Colon (tissue), 2 donors: Measurements from ENCODE around the gene TRRAP.
"Not testable (repeated sequence)": the region's sequence is repeated elsewhere in the genome, so short reads cannot be mapped to it uniquely, and the experiment has no call there.

Experiments
- FAIRE-seq: peaks from 2 replicates; lab custom pipeline; 2012; peaks lifted over from hg19 to GRCh38; lab: Jason Lieb, UNC
- donor health status: control.
- donor health status: control.

The TRRAP gene

DNA sequence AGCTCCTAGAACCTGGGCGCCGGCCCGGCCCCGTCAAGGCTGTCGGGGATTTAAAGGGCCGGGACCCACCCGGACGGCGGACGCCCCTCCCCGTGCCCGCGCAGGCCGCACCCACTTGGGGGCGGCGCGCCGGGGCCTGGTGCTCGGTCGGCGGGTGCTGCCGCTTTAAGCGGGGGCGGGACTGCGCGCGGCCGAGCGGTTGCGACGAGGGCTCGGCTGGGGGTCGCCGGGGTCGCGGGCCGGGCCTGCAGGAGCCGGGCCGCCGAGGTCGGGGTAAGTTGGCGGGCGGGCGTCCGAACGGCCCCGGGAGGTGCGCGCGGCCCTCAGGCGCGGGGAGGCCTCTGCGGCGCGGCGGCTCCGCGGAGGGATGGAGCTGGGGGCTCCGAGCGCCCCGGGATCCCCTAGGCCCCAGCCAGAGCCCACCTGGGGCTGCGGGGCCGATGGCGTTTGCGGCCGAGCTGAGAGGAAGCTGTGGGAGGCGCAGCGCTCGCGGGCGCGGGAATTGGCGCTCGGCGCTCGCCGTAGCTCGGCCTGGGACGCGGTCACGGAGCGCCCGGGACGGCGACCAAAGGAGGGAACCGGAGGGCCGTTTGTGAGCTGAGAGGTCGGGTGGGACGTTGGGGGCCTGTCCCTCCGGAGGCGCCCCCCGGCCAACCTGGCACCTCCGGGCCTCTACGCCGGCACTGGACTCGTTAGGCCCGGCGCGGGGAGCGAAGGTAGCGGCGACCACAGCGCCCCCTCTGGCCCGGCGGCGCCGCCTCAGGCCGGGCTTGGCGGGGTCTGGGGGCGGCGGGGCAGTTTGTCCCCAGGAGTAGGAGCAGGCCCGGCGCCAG, at the start of gene TRRAP:
Gene TRRAP (plus strand): TSS at position 168 of the 833 bp plus-strand sequence. CDS start 2,619 bp downstream, outside the sequence.
- FAIRE-seq, result no peak

DNA sequence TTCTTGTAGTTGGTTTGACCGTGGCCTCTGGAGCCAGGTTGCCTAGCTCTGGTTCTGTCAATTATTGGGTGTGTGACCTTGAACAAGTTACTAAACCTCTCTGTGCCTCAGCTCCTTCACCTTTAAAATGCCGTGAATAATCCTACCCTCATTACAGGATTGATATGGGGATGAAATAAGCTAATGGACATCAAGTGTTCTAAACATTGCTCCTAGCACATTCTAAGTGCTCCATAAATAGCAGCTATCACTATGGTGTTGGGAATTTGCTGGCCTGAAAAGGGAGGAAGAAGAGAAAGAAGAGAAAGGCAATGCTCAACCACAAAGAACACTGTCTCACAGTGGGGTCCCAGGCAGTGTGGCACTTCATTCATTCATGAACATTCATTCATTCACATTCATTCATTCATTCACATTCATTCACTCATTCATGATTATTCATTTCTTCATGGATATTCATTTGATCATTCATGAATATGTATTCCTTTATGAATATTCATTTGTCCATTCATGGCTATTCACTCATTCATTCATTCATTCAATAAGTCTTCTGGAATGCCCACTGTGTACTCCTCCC, 47.3 kb upstream of the TRRAP start:
- FAIRE-seq, result no peak

DNA sequence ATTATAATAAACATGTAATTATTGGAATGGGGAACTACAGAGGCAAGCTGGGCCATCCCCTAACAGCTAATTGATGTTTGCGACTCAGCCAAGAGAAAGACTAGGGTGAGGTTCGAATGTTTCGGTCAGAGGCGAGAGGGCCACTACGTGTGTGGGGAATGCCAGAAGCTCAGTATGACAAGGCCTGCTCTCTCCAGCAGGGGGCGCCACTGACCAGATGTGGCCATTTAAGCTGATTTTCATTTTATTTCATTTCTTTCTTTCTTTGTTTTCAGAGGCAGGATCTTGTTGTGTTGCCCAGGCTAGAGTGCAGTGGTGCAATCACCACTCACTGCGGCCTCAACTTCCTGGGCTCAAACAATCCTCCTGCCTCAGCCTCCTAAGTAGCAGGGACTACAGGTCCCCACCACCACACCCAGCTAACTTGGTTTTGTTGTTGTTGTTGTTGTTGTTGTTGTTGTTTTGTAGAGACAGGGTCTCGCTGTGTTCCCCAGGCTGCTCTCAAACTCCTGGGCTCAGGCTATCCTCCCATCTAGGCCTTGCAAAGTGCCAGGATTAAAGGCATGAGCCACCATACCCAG, 46.6 kb upstream of the TRRAP start:
- no peak for FAIRE-seq

DNA sequence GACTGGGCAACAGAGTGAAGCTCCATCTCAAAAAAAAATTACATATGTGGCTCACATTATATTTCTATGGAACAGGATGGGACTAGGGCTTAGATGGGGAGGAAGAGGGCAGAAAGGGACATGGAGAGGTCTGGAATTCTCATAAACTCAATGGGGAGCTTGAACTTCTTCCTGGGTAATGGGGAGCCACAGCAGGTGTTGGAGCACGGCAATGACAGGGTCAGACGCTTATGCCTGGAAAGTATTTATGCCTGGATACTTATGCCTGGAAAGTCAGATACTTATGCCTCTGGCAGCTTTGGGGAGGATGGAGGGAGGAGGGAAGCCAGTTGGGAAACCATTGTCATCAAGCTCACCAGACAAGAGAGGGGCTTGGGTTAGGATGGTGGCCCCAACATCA, 45.3 kb upstream of the TRRAP start:
- FAIRE-seq, result no peak

DNA sequence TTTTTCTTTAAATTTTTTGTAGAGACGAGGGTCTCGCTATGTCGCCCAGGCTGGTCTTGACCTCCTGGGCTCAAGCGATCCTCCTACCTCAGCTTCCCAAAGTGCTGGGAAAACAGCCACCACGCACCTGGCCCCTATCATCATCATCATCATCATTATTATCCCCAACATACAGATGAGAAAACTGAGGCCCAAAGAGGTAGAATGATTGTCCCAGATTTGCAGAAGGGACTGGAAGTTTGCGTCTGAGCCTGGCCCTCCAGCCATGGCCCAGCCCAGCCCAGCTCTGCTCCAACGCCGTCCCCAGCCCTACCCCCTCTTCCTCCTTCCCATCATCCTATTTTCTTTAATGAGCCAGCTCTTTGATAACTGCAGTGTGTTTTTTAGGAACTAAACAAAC, 43.4 kb upstream of the TRRAP start:
- no peak for FAIRE-seq

DNA sequence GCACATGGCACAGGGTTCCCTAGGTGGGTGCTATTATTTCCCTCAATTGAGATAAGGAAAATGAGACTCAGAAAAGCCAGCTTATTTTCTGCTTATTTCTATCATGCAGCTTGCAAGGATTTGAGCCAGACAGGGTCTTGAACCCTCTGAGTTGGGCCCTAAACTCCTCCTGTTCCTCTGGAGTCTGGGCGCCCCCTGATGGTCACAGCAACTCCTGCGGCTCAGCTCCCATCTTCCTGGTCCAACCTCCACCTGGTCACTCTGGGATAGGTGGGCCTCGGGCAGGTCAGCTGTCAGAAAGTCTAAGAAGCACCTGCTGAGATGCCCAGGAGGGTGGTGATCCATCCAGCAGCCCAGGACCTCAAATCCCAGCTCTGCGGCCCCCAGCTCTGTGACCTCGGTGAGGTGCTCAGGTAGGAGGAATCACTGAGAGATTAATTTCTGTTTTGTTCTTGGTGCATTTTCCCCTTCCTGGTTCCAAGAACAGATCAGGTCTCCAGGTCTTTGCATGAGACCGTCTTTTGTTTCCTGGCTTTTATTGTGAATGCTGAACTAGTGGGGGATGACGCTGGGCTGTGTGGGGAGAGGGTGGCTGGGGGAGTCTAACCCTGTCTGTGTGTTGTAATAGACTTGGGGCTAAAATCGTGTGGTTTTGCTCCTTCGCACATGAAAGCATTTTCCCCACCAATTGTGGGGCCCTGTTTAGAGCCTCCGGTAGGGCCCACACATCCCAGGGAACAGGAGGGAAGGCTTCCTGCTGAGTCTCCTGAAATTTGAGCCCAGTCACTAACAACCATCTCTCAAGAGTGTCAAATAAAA, 41.3 kb upstream of the TRRAP start:
- FAIRE-seq, result no peak

DNA sequence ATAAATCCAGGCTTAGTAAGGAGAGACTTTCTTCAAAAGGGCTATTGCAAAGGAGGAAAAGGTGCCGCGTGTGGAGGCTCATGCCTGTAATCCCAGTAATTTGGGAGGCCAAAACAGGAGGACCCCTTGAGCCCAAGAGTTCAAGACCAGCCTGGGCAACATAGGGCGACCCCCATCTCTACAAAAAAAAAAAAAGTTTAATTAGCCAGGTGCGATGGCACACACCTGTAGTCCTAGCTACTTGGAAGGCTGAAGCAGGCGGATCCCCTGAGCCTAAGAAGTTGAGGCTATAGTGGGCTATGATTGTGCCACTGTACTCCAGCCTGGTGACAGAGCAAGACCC, 40.7 kb upstream of the TRRAP start:
- no peak for FAIRE-seq

DNA sequence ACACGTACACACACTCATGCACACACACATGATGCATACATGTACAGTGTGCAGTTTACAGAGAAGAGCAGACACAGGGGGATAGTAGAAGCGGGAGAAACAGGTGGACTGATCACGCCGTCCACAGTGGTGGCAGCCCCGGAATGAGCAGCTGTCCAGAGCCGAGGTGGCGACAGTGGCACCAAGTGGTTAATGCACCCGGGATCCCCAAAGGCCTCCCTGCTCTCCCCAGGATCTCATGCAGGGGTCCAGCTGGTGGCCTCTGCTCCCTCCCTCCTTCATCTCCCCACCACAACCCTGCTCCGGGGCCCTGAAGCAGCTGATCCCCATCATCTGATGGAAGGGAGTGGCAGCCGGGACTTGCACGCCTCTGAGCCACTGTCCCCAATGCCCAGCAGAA, 38.2 kb upstream of the TRRAP start:
- FAIRE-seq, result no peak

DNA sequence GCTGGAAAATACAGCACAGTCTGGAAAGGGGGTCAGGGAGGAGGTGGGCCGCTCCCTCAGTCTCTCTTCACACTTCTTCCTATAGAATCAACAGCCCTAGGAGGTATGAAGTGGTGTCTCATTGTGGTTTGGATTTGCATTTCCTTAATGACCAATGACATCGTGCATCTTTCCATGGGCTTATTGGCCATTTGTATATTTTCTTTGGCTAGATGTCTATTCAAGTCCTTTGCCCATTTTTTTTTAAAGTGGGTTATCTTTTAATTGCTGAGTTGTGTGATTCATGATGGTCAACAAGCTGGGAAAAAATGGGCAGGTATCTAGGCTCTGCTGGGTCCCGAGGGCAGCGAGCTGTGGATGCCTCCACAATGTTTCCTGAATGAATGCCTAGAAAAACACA, 37.6 kb upstream of the TRRAP start:
- no peak for FAIRE-seq

DNA sequence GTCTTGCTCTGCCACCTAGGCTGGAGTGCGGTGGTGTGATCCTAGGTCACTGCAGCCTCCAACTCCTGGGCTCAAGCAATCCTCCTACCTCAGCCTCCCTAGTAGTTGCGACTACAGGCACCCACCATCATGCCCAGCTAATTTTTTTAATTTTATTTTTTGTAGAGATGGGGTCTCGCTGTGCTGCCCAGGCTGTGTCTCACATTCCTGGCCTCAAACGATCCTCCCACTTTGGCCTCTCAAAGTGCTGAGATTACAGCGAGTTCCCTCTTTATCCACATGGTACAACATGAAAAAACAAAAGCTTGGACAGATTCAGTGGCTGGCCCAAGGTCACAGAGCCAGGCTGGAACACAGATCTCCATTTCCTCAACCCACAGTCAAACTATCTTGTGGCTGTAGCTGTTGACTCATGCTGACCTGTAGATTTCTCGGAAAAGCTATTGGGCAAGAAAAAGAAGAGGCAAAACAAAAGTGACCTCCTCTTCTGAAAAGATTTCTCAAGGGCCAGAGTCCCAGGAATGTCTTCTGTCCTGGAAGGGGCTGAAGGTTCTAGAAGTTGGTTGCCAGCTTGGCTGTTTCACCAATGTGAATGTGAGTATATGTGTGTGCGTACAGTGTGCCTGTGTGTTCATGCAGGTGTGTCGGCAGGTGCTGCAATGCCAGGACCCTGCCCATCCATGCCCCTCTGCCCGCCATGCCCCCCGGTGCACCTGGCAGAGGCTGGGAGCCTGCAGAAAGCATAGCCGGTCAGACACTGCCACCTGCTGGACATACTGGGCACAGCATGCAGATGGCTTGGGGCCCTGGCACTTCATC, 36.9 kb upstream of the TRRAP start:
- no peak for FAIRE-seq

DNA sequence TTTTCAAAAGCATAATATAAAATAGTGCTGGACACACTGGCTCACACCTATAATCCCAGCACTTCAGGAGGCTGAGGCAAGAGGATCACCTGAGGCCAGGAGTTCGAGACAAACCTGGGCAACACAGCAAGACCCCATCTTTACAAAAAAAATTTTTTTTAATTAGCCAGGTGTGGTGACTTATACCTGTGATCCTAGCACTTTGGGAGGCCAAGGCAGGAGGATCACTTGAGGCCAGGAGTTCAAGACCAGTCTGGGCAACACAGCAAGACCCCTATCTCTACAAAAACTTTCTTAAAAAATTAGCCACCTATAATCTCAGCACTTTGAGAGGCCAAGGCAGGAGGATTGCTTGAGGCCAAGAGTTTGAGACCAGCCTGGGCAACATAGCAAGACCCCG, 35.8 kb upstream of the TRRAP start:
- not testable (repeated sequence) for FAIRE-seq

DNA sequence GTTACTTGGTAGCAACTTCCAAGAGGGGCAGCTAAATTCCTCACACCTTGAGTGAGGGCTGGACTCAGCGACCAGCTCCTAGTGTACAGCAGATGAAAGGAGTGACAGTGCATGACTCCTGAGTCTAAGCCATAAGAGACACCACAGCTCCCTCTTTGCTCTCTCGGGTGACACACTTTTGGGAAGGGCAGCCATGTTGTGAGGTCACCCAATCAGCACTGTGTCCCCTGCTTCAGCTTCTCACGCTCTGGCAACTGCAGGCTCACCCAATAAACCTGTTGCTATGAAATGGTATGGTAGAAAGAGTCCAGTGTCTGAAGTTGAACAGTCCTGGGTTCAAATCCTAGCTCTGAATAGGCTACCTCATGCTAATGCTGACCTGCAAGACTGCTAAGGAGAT, 29.4 kb upstream of the TRRAP start:
- no peak for FAIRE-seq

DNA sequence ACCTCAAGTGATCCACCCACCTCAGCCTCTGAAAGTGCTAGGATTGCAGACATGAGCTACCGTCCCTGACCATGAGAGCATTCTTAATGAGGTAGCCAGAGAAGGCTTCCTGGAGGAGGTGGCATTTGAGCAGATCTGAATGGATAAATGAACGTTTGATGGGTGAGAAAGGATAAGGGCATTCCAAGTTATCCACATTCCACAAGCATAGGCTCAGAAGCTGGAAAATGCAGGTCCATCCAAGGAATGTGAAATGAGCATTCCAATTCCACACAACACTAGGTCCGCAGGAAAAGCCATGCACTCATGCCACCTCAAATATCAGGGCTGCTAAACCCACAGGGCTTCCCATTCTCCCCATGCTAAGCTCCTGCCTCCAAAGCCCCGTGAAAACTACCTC, 25.5 kb upstream of the TRRAP start:
- no peak for FAIRE-seq

DNA sequence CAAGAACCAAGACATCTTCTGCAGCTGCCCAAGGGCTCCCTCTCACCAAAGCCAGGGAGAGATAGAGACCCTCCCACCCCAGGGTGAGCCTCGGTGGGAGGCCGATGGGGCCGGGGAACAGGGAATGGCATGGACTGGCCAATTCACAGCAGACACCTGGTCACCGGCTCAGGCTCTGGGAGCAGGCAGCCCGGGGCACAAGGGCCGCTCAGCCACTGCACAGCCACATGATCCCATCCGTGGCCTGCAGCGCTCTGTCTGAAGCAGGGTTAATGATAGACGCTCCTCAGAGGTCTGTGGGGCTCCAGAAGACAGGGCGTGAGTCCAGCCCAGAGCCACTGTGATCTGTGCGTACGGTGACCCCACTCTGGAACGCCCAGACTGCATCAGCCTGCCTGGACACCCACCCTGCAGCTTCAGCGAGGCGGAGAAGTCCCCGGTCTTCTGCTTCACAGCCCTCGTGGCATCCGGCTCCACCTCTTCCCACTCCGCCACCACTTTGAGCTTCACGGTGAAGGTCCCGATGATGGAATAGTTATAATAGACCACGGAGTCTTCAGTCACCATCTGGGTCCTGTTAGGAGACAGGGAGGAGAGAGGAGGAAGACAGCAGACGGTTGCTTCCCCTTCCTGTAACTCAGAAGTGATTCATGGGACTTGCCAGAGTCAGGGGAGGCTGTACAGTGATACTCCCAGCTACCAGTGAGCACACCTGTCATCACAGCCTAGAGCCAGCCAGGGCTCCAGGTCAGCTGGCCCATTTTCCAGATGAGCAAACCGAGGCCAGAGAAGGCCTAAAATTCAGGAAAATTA, 22.5 kb upstream of the TRRAP start:
- no peak for FAIRE-seq

DNA sequence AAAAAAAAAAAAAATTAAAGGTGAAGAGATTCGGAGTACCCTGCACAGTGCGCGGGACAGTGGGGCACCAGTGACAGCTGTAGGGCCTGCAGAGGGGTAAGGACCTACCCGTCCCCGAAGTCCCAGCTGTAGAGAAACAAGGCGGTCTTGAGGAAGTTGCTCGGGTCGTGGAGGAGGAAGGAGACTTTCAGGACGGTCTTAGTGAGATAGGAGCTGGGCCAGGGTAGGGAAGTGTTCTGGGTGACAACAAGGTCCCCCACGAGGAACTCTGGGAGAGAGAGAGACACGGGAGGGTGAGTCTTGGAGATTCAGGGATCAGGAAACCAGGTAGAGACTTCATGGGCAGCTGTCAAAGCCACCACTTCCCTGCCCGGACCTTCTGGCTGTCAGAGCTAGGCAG, 18.3 kb upstream of the TRRAP start:
- FAIRE-seq, result no peak

DNA sequence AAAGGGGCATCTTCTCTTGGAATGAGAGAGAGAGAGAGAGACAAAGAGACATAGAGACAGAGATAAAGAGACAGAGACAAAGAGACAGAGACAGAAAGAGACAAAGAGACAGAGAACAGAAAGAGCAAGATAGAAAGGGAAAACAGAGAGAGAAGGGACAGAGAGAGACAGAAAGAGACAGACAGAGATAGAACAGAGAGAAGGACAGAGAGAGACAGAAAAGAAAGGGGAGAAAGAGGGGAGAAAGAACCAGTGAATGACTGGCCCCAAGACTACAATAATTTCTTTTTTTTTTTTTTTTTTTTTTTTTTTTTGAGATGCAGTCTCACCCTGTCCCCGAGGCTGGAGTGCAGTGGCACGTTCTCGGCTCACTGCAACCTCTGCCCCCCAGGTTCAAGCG, 16.1 kb upstream of the TRRAP start:
- FAIRE-seq, result no peak

DNA sequence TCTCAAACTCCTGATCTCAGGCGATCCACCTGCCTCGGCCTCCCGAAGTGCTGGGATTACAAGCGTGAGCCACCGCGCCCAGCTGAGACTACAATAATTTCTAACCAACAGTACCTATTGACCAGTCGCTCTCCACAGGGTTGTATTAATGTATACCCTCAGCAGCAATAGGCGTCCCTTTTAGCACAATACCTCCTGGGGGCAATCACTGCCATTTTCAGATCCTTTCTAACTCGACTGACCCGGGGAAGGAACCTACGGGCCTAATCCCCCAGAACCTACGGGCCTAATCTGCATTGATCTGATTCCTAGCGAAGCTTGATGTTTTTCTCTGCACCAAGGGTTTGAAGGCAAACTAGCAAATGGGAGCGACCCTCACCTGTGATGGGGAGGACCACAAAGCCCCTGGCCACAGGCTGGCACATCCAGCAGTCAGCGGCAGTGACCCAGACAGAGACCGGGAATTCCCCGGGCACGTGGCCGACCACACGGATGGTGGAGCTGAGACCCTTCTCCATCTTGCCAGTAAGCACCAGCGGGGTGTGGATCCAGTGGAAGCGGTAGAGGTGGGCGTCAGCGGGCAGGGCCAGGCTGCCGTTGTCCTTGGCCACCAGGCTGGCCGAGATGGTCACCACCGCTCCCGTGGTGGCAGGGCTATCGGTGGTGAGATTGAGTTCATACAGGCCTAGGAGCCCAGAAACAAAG, 15.5 kb upstream of the TRRAP start:
- no peak for FAIRE-seq

DNA sequence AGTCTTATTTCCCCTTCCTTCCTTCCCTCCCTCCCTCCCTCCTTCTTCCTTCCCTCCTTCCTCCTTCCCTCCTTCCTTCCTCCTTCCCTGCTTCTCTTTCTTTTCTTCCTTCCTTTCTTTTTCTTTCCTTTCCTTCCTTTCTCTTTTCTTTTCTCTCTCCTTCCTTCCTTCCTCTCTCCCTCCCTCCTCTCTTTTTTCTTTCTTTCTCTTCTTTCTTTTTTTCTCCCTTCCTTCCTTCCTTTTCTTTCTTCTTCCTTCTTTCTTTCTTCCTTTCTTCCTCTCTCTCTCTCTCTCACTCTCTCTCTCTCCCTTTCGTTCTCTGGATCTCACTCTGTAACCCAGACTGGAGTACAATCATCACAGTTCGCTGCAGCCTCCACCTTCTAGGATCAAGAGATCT, 14.7 kb upstream of the TRRAP start:
- no peak for FAIRE-seq

DNA sequence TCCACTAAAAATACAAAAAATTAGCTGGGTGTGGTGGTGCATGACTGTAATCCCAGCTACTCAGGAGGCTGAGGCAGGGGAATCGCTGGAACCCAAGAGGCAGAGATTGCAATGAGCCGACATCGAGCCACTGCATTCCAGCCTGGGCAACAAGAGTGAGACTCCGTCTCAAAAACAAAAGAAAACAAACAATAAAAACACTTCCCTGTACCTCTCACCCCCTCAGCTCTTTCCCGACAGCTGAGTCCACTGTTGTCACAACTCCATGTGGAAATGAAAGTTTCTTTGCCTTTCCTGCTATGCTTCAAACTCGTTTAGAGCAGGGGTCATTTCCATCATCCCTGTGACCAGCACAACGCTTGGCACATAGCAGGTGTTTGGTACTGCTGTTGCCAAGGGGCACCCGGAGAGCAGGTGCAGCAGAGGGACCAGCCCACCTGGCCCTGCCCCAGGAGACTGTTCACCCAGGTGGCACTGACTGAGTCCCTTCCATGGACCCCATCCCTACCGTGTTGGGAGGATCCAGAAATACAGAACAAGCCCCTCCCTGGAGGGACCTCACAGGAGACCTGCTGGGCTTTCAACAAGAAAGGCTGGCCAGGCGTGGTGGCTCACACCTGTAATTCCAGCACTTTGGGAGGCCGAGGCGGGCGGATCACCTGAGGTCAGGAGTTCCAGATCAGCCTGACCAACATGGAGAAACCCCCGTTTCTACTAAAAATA, 13.4 kb upstream of the TRRAP start:
- no peak for FAIRE-seq

DNA sequence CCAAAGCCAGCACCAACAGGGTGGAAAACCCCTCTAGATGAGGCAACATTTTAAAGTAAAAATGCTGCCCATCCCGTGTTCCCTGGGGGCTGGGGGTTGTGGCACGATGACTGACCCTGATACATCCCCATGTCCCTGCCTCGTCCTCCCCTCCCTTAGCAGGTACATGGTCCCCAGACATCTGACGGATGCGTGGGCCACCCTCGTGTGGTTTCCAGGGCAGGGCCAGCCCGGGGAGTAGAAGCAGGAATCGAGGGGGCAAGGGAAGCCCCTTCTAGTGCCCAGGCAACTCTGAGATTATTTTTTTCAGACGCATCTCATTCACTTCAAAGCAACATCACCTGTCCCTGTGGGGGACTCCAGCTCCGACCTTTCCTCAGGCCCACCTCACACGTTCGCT, 12.0 kb upstream of the TRRAP start:
- FAIRE-seq, result no peak
